BE2C (cell line): Measurements from ENCODE around the gene U2SURP.
"Not testable (repeated sequence)": the region's sequence is repeated elsewhere in the genome, so short reads cannot be mapped to it uniquely, and the experiment has no call there.

Source experiments
- DNase-seq: peaks from one replicate; pipeline ENCODE4 v3.0.0-alpha.2; 2020
- H3K27me3 ChIP-seq: fragments of 250-450 bp; sonication (Bioruptor Pico); 2 replicates; pipeline ENCODE4 v1.5.1; 2020; ENCODE audit warnings: mild to moderate bottlenecking
- H3K36me3 ChIP-seq: fragments of 250-450 bp; sonication (Bioruptor Pico); 2 replicates; pipeline ENCODE4 v1.5.1; 2020; ENCODE audit warnings: mild to moderate bottlenecking
- H3K4me1 ChIP-seq: fragments of 250-450 bp; sonication (Bioruptor Pico); 2 replicates; pipeline ENCODE4 v1.5.1; 2020
- H3K4me3 ChIP-seq: 2 replicates; pipeline ENCODE4 v1.5.1; 2011; ENCODE audit warnings: low read depth, low read length
- H3K9me3 ChIP-seq: fragments of 250-450 bp; sonication (Bioruptor Pico); 2 replicates; pipeline ENCODE4 v1.5.1; 2020
- CTCF ChIP-seq: IDR thresholded peaks from 2 replicates; pipeline ENCODE4 v1.5.1; 2012; ENCODE audit warnings: mild to moderate bottlenecking, low read depth, low read length

The U2SURP gene

GRCh38 chr3:143066033-143066432 is 64.7 kb downstream of the U2SURP start:
- Histone ChIP-seq H3K9me3 (no peaks in the 10 kb centered on the region), H3K4me1 (no peaks in the 10 kb centered on the region), H3K27me3 (no peaks in the 10 kb centered on the region), H3K36me3 (peaks cover 11% of the 10 kb centered on the region; the same call in 1 of the 2 replicates), H3K4me3 (no peak overlapping the region)
- TF ChIP-seq CTCF: no peak
- no peak for DNase-seq

GRCh38 chr3:143067201-143067600 is 65.8 kb downstream of the U2SURP start:
- peaks cover 5% of the 10 kb centered on the region; the same call in 1 of the 2 replicates for H3K36me3 ChIP-seq

GRCh38 chr3:143068059-143068458 is 66.7 kb downstream of the U2SURP start:
- H3K4me3 ChIP-seq: no peak overlapping the region
- peaks cover 2% of the 10 kb centered on the region; the same call in 1 of the 2 replicates for H3K36me3 ChIP-seq
- no peaks in the 10 kb centered on the region for H3K4me1 ChIP-seq
- DNase-seq: no peak
- no peak for TF ChIP-seq CTCF
- H3K27me3 ChIP-seq: no peaks in the 10 kb centered on the region
- H3K9me3 ChIP-seq: no peaks in the 10 kb centered on the region

More at GRCh38 chr3:143067201-143067600, 65.8 kb downstream of the U2SURP start:
- H3K9me3 ChIP-seq: no peaks in the 10 kb centered on the region
- H3K27me3 ChIP-seq: no peaks in the 10 kb centered on the region
- no peak for DNase-seq
- H3K4me3 ChIP-seq: no peak overlapping the region
- no peaks in the 10 kb centered on the region for H3K4me1 ChIP-seq
- no peak for TF ChIP-seq CTCF

GRCh38 chr3:143070977-143071551 is 69.7 kb downstream of the U2SURP start:
- H3K36me3 ChIP-seq: no peaks in the 10 kb centered on the region
- no peak for TF ChIP-seq CTCF
- DNase-seq: no peak
- no peaks in the 10 kb centered on the region for H3K27me3 ChIP-seq
- H3K9me3 ChIP-seq: no peaks in the 10 kb centered on the region
- H3K4me1 ChIP-seq: no peaks in the 10 kb centered on the region
- no peak overlapping the region for H3K4me3 ChIP-seq

- Histone ChIP-seq H3K9me3 (no peaks in the 10 kb centered on the region), H3K27me3 (no peaks in the 10 kb centered on the region), H3K4me3 (no peak overlapping the region), H3K36me3 (no peaks in the 10 kb centered on the region), H3K4me1 (no peaks in the 10 kb centered on the region)
- no peak for DNase-seq
- TF ChIP-seq CTCF: no peak
Observed at GRCh38 chr3:143071776-143072175, 70.4 kb downstream of the U2SURP start.

GRCh38 chr3:143072298-143073020 is 71.1 kb downstream of the U2SURP start:
- H3K36me3 ChIP-seq, DNase-seq, H3K9me3 ChIP-seq, H3K27me3 ChIP-seq, H3K4me3 ChIP-seq, H3K4me1 ChIP-seq: not testable (repeated sequence)

GRCh38 chr3:143073541-143073940 is 72.2 kb downstream of the U2SURP start:
- DNase-seq, H3K27me3 ChIP-seq, H3K36me3 ChIP-seq, H3K4me3 ChIP-seq, H3K9me3 ChIP-seq, H3K4me1 ChIP-seq: not testable (repeated sequence)

GRCh38 chr3:143073983-143074382 is 72.6 kb downstream of the U2SURP start:
- not testable (repeated sequence) for DNase-seq, H3K4me3 ChIP-seq, H3K4me1 ChIP-seq, H3K9me3 ChIP-seq, H3K36me3 ChIP-seq, H3K27me3 ChIP-seq
